ENCODE data around the gene EEF1A1.
"Not testable (repeated sequence)": the region's sequence is repeated elsewhere in the genome, so short reads cannot be mapped to it uniquely, and the experiment has no call there.

The EEF1A1 gene

GRCh38 chr6:73520688-73521350 lies at the start of gene EEF1A1:
TSS of gene EEF1A1 (minus strand) at chr6:73521032. CDS start at chr6:73520026, 1,006 bp downstream.
- peak; percentile 100 for DNase-seq (ENCODE audit: low spot score)

- no peak for DNase-seq (ENCODE audit: low spot score)
These were observed 48.3 kb upstream of the EEF1A1 start for GRCh38 chr6:73569121-73569520.

- DNase-seq (ENCODE audit: low spot score): no peak
These were observed 46.2 kb upstream of the EEF1A1 start for GRCh38 chr6:73566954-73567591.

- not testable (repeated sequence) for DNase-seq (ENCODE audit: low spot score)
These were observed 45.6 kb upstream of the EEF1A1 start for GRCh38 chr6:73566486-73566871.

GRCh38 chr6:73565767-73566485 lies 45.1 kb upstream of the EEF1A1 start:
- DNase-seq (ENCODE audit: low spot score): no peak

GRCh38 chr6:73564578-73565345 lies 43.9 kb upstream of the EEF1A1 start:
- no peak for DNase-seq (ENCODE audit: low spot score)

GRCh38 chr6:73562558-73562957 lies 41.7 kb upstream of the EEF1A1 start:
- DNase-seq (ENCODE audit: low spot score): no peak

- DNase-seq (ENCODE audit: low spot score): no peak
These were observed 40.1 kb upstream of the EEF1A1 start for GRCh38 chr6:73560853-73561407.

GRCh38 chr6:73560182-73560732 lies 39.4 kb upstream of the EEF1A1 start:
- no peak for DNase-seq (ENCODE audit: low spot score)

- DNase-seq (ENCODE audit: low spot score): not testable (repeated sequence)
These were observed 38.6 kb upstream of the EEF1A1 start for GRCh38 chr6:73559399-73559794.

- no peak for DNase-seq (ENCODE audit: low spot score)
These were observed 38.0 kb upstream of the EEF1A1 start for GRCh38 chr6:73558624-73559398.

GRCh38 chr6:73556836-73557235 lies 36.0 kb upstream of the EEF1A1 start:
- DNase-seq (ENCODE audit: low spot score): no peak

GRCh38 chr6:73555380-73555949 lies 34.6 kb upstream of the EEF1A1 start:
- not testable (repeated sequence) for DNase-seq (ENCODE audit: low spot score)

GRCh38 chr6:73551115-73551514 lies 30.3 kb upstream of the EEF1A1 start:
- not testable (repeated sequence) for DNase-seq (ENCODE audit: low spot score)

- DNase-seq (ENCODE audit: low spot score): no peak
These were observed 27.9 kb upstream of the EEF1A1 start for GRCh38 chr6:73548458-73549446.

- DNase-seq (ENCODE audit: low spot score): no peak
These were observed 26.2 kb upstream of the EEF1A1 start for GRCh38 chr6:73547036-73547435.

GRCh38 chr6:73542891-73543290 lies 22.1 kb upstream of the EEF1A1 start:
- DNase-seq (ENCODE audit: low spot score): no peak

GRCh38 chr6:73542481-73542880 lies 21.6 kb upstream of the EEF1A1 start:
- DNase-seq (ENCODE audit: low spot score): not testable (repeated sequence)

- no peak for DNase-seq (ENCODE audit: low spot score)
These were observed 17.4 kb upstream of the EEF1A1 start for GRCh38 chr6:73538116-73538779.

Measured in putamen (tissue), 1 donor.